NCI-H748 treated with DMSO at 0.1 percent for 48 hours (cell line): ENCODE results near the gene RHEB.

Experiments used
- DNase-seq: peaks from one replicate; lab custom pipeline; 2025; lab: John Stamatoyannopoulos, UW

The RHEB gene

GRCh38 chr7:151431768-151432311 lies 87.9 kb downstream of the RHEB start:
- DNase-seq = no peak

- DNase-seq = no peak
Observed at GRCh38 chr7:151431281-151431767, 88.4 kb downstream of the RHEB start.

GRCh38 chr7:151430391-151431205 lies 89.1 kb downstream of the RHEB start:
- DNase-seq = no peak

- no peak for DNase-seq
Observed at GRCh38 chr7:151429560-151430331, 89.9 kb downstream of the RHEB start.

GRCh38 chr7:151429237-151429559 lies 90.5 kb downstream of the RHEB start:
- DNase-seq = no peak

GRCh38 chr7:151428378-151429236 lies 91.1 kb downstream of the RHEB start:
- DNase-seq = no peak

GRCh38 chr7:151427705-151428377 lies 91.9 kb downstream of the RHEB start:
- DNase-seq = no peak

GRCh38 chr7:151426904-151427704 lies 92.6 kb downstream of the RHEB start:
- no peak for DNase-seq

GRCh38 chr7:151426441-151426903 lies 93.2 kb downstream of the RHEB start:
- no peak for DNase-seq

- DNase-seq = no peak
Observed at GRCh38 chr7:151425670-151426440, 93.8 kb downstream of the RHEB start.

GRCh38 chr7:151424799-151425198 lies 94.9 kb downstream of the RHEB start:
- DNase-seq = no peak

GRCh38 chr7:151423936-151424335 lies 95.8 kb downstream of the RHEB start:
- DNase-seq = no peak

- no peak for DNase-seq
Observed at GRCh38 chr7:151423226-151423625, 96.5 kb downstream of the RHEB start.

GRCh38 chr7:151422212-151422611 lies 97.5 kb downstream of the RHEB start:
- no peak for DNase-seq

- no peak for DNase-seq
Observed at GRCh38 chr7:151420144-151420543, 99.6 kb downstream of the RHEB start.

GRCh38 chr7:151416941-151417315 lies 102.8 kb downstream of the RHEB start:
- DNase-seq = no peak

GRCh38 chr7:151416112-151416940 lies 103.4 kb downstream of the RHEB start:
- no peak for DNase-seq
